ENCODE data around the gene BMPR1B. TPM values are rescaled to one million over a fixed set of nuclear protein-coding genes. Genes with fewer than 3 reads are reported as not detected.

BMPR1B gene
- total and polyA plus RNA-seq, 10 donors, result 0.12 to 2.4 (median 1.2) TPM

DNA sequence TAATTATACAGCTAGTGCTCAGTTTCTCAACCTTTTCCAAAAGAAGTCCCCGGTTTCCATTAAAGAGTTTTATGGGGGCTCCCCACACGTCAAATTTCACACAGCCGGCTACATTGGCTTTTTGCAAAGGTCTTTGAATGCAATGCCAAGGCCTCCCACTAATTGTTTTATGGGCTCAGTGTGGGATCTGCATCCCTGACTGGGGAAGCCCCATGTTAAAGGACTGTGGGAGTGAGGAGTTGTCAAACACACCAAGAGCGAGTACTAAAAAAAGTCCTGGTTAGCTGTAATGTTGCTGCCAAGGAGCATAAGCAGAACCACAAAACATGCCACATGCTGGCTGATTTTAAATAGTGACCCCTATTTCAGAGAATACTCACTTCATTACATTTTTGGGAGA, 162.6 kb downstream of the BMPR1B start:
- TF ChIP-seq, protein P1, sequence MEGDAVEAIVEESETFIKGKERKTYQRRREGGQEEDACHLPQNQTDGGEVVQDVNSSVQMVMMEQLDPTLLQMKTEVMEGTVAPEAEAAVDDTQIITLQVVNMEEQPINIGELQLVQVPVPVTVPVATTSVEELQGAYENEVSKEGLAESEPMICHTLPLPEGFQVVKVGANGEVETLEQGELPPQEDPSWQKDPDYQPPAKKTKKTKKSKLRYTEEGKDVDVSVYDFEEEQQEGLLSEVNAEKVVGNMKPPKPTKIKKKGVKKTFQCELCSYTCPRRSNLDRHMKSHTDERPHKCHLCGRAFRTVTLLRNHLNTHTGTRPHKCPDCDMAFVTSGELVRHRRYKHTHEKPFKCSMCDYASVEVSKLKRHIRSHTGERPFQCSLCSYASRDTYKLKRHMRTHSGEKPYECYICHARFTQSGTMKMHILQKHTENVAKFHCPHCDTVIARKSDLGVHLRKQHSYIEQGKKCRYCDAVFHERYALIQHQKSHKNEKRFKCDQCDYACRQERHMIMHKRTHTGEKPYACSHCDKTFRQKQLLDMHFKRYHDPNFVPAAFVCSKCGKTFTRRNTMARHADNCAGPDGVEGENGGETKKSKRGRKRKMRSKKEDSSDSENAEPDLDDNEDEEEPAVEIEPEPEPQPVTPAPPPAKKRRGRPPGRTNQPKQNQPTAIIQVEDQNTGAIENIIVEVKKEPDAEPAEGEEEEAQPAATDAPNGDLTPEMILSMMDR (IDR thresholded peaks at IDR 0.05 in 8 of 11, conservative IDR thresholded peaks at IDR 0.05 in 3 of 11), result no peak
- no peak for DNase-seq
- Histone ChIP-seq H3K4me3 (no peak overlapping the region), H3K27me3 (replicated peaks in 1 of 7) (no peaks in the 10 kb centered on the region), H3K9me3 (peaks cover 0 to 20% (median 16%) of the 10 kb centered on the region in 8 donors), H3K27ac (no peak overlapping the region), H3K36me3 (no peaks in the 10 kb centered on the region), H3K4me1 (no peaks in the 10 kb centered on the region)
- intact Hi-C loops (cut with DNase I; ENCODE audit: low total_unique reads), result no loop called here
- 80 to 86% (median 82%) methylated on average over 4 of the region's 4 CpGs for WGBS, 5 donors

- no peak for TF ChIP-seq POLR2AphosphoS5 (IDR thresholded peaks at IDR 0.05)
- TF ChIP-seq POLR2A (IDR thresholded peaks at IDR 0.05), result no peak
- TF ChIP-seq, protein P1 (IDR thresholded peaks at IDR 0.05 in 8 of 11, conservative IDR thresholded peaks at IDR 0.05 in 3 of 11), result no peak
- intact Hi-C loops (cut with DNase I; ENCODE audit: low total_unique reads), result no loop called here
- no peak for DNase-seq
- 50 to 96% (median 75%) methylated on average over 2 of the region's 2 CpGs for whole genome bisulfite sequencing, 5 donors
- Histone ChIP-seq H3K9me3 (no peaks in the 10 kb centered on the region), H3K36me3 (no peaks in the 10 kb centered on the region), H3K4me1 (no peaks in the 10 kb centered on the region), H3K27me3 (replicated peaks in 1 of 7) (no peaks in the 10 kb centered on the region), H3K27ac (no peak overlapping the region), H3K4me3 (no peak overlapping the region)
Measured at GRCh38 chr4:94924566-94924965, 166.8 kb downstream of the BMPR1B start.

GRCh38 chr4:94925764-94926347, 168.1 kb downstream of the BMPR1B start:
- DNase-seq, result no peak
- intact Hi-C loops (cut with DNase I; ENCODE audit: low total_unique reads), result no loop called here
- 72 to 91% (median 82%) methylated on average over 4 to 5 of the region's 5 CpGs for WGBS, 5 donors
- Histone ChIP-seq H3K9me3 (no peaks in the 10 kb centered on the region), H3K27me3 (replicated peaks in 1 of 7) (no peaks in the 10 kb centered on the region), H3K36me3 (no peaks in the 10 kb centered on the region), H3K27ac (no peak overlapping the region), H3K4me3 (no peak overlapping the region), H3K4me1 (no peaks in the 10 kb centered on the region)
- TF ChIP-seq, protein P1 (IDR thresholded peaks at IDR 0.05 in 8 of 11, conservative IDR thresholded peaks at IDR 0.05 in 3 of 11), result no peak
- no peak for TF ChIP-seq POLR2A (IDR thresholded peaks at IDR 0.05)
- no peak for TF ChIP-seq POLR2AphosphoS5 (IDR thresholded peaks at IDR 0.05)

GRCh38 chr4:94926936-94927335, 169.2 kb downstream of the BMPR1B start:
- intact Hi-C loops (cut with DNase I; ENCODE audit: low total_unique reads), result no loop called here
- no peaks in the 10 kb centered on the region for H3K4me1 ChIP-seq
- 79 to 92% (median 88%) methylated on average over 2 of the region's 2 CpGs for WGBS, 5 donors
- H3K9me3 ChIP-seq, result no peaks in the 10 kb centered on the region
- no peaks in the 10 kb centered on the region for H3K36me3 ChIP-seq
- TF ChIP-seq, protein P1 (IDR thresholded peaks at IDR 0.05 in 8 of 11, conservative IDR thresholded peaks at IDR 0.05 in 3 of 11), result no peak
- TF ChIP-seq POLR2AphosphoS5 (IDR thresholded peaks at IDR 0.05), result no peak
- no peak for TF ChIP-seq POLR2A (IDR thresholded peaks at IDR 0.05)
- no peak for DNase-seq
- no peaks in the 10 kb centered on the region for H3K27me3 ChIP-seq (replicated peaks in 1 of 7)
- H3K4me3 ChIP-seq, result no peak overlapping the region
- no peak overlapping the region for H3K27ac ChIP-seq
